Esophagus squamous epithelium (tissue), 4 donors: ENCODE measurements around the gene SHISA4.

Source experiments
- CTCF ChIP-seq, 6 experiments: fragments of 450-650 bp in 4 of 6; fragments of 200-600 bp in 2 of 6; sonication (generic) in 2 of 6; IDR thresholded peaks; one replicate each; pipeline ENCODE4 v1.5.1; 2016 to 2019; ENCODE audit warnings: antibody characterized with exemption in 6 of 6, mild to moderate bottlenecking in 4 of 6, moderate library complexity in 4 of 6
- POLR2A ChIP-seq, 4 donors: fragments of 450-650 bp; IDR thresholded peaks; one replicate each; pipeline ENCODE4 v1.6.1; 2017; ENCODE audit warnings: antibody characterized with exemption in 4 of 4, mild to moderate bottlenecking in 4 of 4, moderate library complexity in 3 of 4

- TF ChIP-seq CTCF (IDR thresholded peaks at IDR 0.05) (no peak), POLR2A (IDR thresholded peaks at IDR 0.05) (no peak)
These were observed 28.8 kb downstream of the SHISA4 start for GRCh38 chr1:201917362-201918033.
